B cell (primary cell): Measurements from ENCODE around the gene EEF1E1.

Experiments
- CTCF ChIP-seq: fragments of 200-600 bp; IDR thresholded peaks from one replicate; pipeline ENCODE4 v1.8.0; 2022; ENCODE audit warnings: antibody characterized with exemption, mild to moderate bottlenecking
- EZH2 ChIP-seq: IDR thresholded peaks from 2 replicates; pipeline ENCODE4 v1.6.1; 2012; ENCODE audit warnings: borderline replicate concordance, low read depth, mild to moderate bottlenecking, moderate library complexity, low read length; ENCODE audit not compliant: insufficient read depth, poor library complexity, severe bottlenecking

- TF ChIP-seq EZH2 = no peak
- no peak for TF ChIP-seq CTCF
Observed at GRCh38 chr6:8108031-8108660, 5.8 kb upstream of the EEF1E1 start.
